ENCODE measurements around the gene MPV17L.
A peak's percentile ranks its signal among the peaks of the same experiment; 100 is the strongest.
"Not testable (repeated sequence)": the region's sequence is repeated elsewhere in the genome, so short reads cannot be mapped to it uniquely, and the experiment has no call there.

The MPV17L gene

DNA sequence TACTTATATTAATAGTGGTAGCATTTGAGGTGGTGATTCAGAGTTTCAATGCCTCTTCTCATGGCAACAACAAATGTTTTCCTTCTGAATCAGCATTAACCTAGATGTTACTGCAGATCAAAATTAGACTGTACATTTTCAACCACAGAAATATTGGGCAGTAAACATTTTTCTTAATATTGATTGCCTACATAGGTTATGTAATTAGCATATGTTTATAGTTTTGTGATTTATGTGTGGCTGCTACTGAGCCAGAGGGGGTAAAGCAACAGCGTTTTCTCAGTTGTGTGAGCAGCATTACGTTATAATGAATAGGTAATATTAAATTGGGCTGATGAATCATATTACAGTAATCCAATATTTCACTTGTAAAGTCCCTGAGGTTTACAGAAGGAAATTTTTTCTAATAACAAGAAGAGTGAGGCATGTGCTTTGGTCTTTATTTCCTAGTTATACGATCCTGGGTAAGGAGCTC is 20.0 kb downstream of the MPV17L start:
- DNase-seq: no peak

DNA sequence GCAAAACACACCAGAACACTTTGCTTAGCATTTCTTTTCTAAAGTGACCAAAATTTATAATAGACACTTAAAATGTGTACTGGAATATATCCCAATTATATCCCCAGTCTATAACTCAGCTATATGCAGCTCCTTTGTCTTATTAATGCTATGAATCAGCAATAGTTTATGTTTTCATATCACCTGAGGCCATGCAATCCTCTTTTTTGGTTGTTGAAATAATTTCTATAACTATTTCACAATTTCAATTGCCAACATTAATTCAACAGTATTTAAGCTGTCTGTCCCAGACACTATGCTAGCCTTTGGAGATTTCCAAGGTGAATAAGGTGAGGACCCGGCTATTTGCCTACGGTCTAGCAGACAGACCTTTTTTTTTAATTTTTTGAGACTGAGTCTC is 21.6 kb downstream of the MPV17L start:
- DNase-seq: no peak

DNA sequence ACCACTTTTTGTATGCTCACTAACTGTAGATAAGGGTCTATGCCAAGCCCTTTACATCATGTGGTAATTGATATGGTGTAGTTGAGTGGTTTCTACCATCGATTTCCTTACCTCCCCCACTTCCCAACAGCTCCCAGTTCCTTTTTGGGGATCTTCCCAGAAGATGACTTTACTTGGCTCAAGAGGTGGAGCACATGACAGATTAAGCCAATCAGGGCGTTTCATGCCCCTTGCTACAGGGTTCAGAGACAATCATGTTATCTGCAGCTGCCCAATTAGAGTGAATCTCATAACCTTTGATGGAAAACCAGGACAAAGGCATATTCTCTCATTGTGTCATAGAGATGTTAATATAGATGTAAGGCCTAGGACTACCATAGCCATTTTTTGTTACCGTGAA is 22.7 kb downstream of the MPV17L start:
- DNase-seq: no peak

DNA sequence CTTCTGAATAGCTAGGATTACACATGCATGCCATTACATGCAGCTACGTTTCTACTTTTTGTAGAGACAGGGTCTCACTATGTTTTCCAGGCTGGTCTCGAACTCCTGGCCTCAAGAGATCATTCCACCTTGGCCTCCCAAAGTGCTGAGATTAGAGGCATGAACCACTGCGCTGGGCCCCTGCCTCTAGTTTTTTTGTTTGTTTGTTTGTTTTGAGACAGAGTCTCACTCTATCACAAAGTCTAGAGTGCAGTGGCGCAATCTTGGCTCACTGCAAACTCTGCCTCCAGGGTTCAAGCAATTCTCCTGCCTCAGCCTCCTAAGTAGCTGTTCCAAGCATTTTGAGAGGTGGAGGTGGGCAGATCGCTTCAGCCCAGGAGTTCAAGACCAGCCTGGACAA is 26.1 kb downstream of the MPV17L start:
- not testable (repeated sequence) for DNase-seq

DNA sequence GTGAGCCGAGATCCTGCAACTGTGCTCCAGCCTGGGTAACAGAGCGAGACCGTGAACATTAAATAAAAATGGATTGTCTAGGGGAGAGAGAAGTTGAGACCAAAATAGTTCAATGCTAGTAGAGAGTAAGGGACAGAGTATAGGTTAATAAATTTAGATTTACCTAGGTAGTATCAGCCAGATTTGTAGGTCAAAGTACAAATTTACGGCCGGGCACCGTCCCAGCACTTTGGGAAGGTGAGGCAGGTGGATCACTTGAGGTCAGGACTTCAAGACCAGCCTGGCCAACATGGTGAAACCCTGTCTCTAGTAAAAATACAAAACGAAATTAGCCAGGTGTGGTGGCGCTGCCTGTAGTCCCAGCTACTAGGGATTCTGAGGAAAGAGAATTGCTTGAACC is 26.7 kb downstream of the MPV17L start:
- no peak for DNase-seq

DNA sequence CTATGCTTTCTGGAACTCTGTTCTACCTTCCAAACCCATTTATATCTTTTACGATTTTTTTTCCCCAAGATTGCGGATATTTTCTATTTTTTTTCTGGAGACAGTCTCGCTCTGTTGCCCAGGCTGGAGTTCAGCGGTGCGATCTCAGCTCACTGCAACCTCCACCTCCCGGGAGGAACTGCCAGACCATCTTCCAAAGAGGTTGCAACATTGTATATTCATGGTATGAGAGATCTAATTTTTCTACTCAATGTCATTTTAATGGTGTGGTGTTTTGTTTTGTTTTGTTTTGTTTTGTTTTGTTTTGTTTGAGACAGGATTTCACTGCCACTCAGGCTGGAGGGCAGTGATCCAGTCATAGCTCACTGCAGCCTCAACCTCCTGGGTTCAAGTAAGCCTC is 30.3 kb downstream of the MPV17L start:
- DNase-seq: no peak

DNA sequence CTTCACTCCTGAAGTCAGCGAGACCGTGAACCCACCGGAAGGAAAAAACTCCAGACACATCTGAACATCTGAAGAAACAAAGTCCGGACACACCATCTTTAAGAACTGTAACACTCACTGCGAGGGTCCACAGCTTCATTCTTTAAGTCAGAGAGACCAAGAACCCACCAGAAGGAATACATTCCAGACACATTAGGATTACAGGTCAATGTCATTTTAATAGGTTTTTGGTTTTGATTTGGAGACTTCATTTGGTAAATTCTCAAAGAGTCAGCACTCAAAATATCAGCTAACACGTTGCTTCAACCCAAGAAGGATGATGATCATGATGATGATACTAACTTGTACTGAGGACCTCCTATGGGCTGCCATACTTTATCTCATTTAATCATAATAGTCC is 31.2 kb downstream of the MPV17L start:
- no peak for DNase-seq

DNA sequence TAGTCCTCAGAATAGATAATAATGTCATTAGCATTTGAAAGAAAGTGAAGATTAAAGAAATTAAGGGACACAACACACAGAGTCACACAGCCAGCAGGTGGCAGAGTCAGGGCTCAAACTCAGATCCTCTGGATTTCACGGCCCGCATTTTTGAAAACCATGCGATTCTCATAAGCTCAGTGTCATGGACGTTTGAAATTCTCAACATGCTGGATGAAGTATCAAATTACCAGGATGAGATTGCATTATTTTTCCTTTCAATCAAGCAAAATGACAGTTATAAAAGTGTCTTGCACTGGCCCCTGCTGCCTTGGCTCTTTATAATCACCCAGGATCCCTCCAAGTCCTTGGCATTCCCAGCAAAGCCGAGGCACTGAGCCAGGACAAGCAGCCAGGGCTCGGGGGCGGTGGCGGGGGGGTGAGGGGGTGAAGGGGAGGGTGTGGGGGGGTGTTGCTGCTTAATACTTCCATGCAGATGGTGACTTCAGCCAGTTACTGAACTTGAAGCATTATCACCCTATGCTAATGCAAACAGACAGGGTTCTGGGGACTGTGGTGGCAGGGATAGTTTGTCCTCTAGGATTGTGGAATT is 32.2 kb downstream of the MPV17L start:
- peak in 1 of 2 experiments; percentile 23 for DNase-seq

DNA sequence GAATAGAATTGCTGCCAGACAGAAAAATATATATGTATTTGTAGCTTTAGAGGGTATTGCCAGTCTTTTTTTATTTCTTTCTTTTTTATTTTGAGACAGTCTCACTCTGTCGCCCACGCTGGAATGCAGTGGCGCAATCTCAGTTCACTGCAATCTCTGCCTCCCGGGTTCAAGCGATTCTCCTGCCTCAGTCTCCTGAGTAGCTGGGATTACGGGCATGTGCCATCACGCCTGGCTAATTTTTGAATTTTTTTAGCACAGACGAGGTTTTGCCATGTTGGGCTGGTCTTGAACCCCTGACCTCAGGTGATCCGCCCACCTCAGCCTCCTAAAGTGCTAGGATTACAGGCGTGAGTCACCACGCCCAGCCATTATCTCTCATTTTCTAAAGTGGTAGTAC is 35.3 kb downstream of the MPV17L start:
- not testable (repeated sequence) for DNase-seq

DNA sequence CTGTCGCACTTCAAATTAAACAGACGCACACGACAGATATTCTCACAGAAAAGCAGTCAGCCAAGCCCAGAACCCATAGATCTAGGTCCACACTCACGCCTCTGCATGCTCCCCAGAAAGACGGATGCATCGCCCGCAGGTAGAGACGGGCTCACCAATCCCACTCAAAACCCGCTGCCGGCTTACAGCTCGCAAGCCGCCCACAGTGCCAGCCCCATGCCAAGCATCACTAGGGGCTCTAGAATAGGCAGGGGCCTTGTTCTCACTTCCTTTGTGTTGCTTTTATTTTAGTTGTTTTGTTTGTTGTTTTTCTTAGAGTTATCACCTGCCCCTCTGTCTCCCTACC is 38.5 kb downstream of the MPV17L start:
- no peak for DNase-seq

DNA sequence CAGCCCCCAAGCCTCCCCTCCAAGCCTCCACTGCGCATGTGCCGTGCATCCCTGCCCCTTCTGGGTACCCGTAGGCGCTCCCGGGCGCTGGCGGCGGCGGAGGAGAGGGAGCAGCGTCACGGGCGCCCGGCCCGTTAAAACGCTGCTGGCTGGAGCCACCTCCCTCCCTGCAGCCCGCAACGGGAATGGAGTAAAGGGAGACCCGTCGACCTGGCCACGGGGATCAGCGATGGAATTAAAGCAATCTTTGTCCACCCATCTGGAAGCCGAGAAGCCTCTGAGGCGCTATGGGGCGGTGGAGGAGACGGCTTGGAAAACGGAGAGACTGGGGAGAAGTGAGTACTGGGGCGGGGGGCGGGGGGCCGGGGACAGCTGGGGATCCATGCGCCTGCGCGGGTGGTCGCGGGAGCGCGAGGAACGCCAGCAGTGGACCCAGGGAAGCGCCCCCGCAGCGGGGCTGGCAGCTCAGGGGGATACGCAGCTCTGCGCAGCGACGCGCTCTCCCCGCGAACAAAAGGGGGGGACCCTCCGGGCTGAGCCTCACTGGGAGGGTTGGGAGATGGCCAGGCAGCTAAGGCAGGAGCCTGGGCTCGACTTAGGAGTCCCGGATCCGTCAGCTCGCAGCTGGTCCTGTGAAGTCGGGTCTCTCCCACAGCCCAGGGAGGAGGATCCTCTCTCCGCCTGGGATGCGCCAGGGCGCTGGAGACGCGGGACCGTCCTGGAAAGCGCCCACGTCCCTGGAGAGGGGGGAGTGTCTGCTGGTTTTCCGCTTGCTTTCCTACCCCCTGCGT is 39.1 kb downstream of the MPV17L start, which contains the start of gene BMERB1:
BMERB1 (plus strand) TSS at position 164 of the 791 bp plus-strand sequence; CDS start at position 230, 66 bp downstream.
- peak in 1 of 2 experiments; percentile 21 for DNase-seq

DNA sequence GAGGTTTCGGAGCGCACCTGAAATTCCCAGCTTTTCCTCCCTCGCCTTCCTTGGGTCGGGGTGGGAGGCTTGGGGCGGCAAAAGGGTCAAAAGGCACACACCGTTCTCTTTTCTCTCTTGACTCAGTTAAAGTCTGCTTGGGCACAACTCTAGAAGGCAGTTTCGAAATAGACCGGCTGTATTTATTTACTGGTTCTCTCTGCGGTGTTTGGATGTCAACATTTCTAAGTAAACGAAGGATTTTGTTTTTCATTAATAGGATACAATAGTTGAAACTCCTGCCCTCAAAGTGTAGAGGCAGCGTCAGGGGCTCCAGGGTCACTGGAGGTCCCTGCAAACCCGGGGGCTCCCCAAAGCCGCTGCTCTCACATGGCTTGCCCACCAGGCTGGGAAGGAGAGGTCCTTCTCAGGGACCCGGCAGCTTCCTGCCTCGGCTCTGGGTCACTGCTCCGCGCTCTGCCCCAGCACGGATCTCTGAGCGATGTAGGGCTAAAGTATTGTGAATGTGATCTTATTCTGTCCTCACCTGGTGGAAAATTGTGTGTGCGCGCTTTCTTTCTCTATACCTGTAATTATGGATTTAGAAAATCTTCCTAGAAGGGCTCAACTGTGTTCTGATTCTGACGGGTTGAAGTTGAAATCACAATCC is 39.8 kb downstream of the MPV17L start:
- no peak for DNase-seq

DNA sequence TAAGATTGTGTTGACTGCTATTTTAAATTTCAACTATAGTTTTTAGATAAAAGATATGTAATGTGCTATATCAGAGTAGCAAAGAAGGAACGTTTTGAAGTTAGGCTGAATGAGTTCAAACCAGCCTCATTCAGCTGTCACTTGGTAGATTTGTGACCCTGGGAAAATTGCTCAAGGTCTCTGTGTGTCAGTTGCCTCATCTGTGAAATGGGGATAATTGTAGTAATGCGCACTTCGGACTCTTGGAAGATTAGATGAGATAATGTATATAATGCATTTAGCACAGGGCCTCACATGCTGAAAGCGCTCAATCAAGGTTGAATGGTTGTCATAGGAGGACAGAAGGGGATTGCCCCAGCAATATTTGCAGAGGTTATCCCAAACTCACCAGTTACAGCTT is 43.5 kb downstream of the MPV17L start:
- DNase-seq: no peak

DNA sequence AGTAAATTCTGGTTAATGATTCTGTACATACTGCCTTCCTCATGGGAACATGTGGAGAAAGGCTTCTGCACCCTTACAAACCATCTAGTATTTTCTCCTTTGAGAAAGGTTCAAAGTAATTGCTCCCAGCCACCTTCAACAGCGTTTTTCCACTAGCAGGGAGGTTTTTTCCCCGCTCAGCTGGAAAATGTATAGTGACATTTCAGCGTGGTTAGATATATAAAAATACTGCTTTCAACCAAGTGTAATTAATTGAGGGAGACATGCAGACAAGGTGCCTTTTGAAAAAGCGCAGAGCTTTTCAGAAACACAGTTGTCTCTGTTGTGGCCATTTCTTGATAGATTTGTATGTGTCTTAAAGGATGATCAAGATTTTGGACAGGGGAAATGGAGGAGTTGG is 44.0 kb downstream of the MPV17L start:
- DNase-seq: no peak

DNA sequence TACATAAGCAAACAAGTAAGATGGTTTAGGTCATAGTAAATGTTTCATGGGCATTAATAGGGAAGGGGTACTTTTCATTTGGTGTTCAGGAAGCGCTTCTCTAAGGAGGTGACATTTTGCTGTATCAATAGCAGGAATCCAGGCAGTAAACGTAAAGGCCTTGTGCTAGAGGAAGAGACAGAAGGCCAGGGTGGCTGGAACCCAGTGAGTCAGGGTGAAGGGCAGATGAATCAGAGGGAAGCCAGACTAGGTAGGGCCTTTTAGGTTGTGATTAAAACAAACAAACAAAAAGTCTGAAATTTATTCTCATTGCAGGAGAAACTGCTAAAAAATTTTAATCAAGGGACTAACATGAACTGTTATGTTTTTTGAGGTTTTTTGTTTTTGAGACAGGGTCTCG is 45.3 kb downstream of the MPV17L start:
- DNase-seq: peak in 1 of 2 experiments; percentile 6

DNA sequence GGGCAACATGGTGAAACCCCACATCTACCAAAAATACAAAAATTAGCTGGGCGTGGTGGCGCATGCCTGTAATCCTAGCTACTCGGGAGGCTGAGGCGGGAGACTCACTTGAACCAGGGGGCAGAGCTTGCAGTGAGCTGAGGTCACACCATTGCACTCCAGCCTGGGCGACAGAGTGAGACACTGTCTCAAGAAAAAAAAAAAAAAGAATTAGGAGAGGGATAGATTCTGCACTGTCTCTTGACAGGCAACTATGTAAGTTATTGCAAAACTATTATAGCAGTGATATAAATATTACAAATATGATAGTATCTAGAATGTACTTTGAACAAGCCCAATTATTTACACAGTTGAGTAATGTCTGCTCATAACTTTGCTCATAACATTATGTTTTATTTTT is 46.6 kb downstream of the MPV17L start:
- DNase-seq: not testable (repeated sequence)

DNA sequence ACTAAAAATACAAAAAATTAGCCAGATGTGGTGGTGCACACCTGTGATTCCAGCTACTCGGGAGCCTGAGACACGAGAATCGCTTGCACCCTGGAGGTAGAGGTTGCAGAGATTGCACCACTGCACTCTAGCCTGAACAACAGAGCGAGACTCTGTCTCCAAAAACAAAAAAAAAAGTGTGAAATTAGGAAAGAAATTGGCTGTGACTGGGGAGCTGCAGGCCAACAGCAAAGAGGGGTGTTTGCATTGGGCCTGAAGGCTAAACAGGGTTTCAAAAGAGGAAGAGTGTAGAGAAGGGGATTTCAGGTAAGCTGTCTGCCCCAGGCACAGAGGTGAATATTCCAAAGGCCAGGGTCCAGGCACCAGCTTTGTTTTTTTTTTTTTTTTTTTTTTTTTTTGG is 48.2 kb downstream of the MPV17L start:
- no peak for DNase-seq

DNA sequence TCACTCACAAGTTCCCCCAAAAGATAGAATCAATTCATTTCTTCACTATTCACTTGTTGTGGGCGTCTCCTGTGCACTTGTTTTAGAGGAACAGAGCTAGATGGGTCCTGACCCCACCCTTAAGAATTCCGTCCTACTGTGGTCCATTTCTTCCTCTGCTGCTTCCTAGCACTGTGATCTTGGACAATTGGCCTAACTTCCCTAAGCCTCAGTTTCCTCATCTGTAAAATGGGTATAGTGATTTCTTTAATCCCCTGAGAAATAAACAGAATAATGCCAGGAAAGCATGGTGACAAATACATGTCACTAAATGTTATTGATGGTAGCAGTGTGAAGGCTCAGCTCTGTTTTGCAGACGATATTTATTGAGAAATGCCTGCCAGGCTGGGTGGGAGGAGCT is 48.7 kb downstream of the MPV17L start:
- DNase-seq: no peak

DNA sequence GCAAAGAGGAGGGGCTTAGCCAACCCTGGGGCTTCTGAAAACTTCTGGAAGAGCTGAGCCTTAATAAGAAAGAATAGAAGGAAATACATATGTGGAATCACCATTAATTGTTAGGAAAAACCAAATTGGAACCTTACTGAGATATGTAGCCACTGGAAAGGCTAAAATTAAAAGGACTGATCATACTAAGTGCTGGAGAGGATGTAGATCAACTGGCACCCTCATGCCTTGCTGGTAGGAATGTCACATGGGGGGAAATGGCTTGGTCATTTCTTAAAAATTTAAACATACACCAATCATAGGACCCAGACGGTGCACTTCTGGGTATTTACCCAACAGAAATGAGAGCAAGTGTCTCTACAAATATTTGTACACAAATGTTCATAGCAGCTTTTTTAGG is 49.9 kb downstream of the MPV17L start:
- DNase-seq: no peak

DNA sequence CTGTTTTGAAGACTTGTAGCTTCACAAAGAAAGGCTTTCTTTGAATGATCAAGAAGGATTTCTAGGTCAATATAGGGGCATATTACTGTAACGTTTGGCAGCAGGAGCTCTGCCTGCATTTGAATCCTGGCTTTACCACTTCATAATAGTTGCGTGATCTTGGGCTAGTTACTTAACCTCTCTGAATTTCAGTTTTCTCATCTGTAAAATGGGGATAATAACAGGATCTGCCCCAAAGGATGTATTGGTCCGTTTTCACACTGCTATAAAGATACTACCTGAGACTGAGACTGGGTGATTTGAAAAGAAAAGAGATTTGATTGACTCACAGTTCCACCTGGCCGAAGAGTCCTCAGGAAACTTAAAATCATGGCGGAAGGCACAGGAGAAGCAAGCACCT is 51.3 kb downstream of the MPV17L start:
- DNase-seq: no peak

DNA sequence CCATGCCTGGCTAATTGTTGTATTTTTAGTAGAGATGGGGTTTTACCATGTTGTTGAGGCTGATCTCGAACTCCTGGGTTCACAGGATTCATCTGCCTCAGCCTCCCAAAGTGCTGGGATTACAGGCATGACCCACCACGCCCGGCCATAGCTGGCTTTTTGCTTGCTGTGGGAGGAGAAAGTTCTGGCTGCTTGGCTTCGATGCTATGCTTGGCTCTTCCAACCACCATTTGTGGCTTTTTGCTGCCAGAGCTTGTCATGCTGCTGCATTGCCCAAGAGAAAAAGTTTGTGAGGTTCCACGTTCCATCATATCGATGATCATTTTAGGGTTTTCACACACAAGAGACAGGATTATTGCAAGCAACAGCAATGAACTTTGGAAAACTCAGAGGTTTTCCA is 55.1 kb downstream of the MPV17L start:
- DNase-seq: no peak

DNA sequence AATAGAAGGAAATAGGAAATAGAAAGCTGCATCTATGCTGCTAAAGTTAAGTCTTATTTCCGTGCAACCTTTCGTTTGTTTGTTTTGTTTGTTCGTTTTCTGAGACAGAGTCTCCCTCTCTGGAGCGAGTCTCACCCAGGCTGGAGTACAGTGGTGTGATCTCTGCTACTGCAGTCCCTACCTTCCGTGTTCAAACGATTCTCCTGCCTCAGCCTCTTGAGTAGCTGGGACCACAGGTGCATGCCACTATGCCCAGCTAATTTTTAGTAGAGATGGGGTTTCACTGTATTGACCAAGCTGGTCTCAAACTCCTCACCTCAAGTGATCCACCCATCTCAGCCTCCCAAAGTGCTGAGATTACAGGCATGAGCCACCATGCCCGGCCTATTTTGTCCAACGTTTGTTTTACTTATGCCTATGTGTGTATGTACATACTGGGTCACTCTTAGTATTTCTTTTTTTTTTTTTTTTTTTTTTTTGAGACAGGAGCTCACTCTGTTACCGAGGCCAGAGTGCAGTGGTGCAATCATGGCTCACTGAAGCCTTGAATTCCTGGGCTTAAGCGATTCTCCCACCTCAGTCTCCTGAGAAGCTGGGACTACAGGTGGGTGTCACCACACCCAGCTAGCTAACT is 55.7 kb downstream of the MPV17L start:
- no peak for DNase-seq

DNA sequence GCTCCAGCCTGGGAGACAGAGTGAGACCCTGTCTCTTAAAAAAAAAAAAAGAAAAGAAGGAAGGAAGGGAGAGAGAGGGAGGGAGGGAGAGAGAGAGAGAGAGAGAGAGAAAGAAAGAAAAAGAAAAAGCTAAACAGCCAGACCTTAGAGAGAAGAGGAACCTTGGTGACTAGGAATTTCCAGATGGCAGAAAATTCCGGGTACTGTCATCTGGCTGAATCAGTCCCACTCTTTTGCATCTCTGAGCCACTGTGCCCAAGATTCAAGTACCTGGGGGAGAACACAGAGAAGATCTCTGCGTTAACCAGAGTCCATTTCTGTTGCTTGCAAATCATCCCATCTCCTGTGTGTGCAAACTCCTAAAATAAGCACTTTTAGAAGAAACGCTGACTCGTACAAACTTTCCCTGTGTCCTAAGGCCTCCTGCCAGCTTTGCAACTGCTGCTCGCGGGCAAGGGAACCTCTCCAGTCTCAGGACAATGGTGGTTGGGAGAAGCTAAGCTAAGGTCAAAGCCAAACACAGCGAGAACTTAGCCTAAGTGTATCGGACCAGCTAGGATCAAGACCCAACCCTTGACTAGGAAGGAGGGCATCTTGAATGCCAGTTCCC is 56.8 kb downstream of the MPV17L start:
- no peak for DNase-seq
